Mesothelial cell of epicardium (in vitro differentiated cells): ENCODE data around the gene PRKD1. TPM values are rescaled to one million over a fixed set of nuclear protein-coding genes. Genes with fewer than 3 reads are reported as not detected.

Source experiments
- DNase-seq, 2 experiments: peaks; one replicate each; pipeline ENCODE4 v3.0.0; 2021; ENCODE audit warnings: low spot score in 2 of 2; ENCODE audit not compliant: unreplicated experiment in 2 of 2
- H3K27ac Mint-ChIP-seq: 2 replicates; pipeline ENCODE4 v1.8.0; 2021; ENCODE audit warnings: mixed read lengths
- H3K27me3 Mint-ChIP-seq: 2 replicates; pipeline ENCODE4 v1.8.0; 2021; ENCODE audit warnings: low read depth, mixed read lengths
- H3K36me3 Mint-ChIP-seq: 2 replicates; pipeline ENCODE4 v1.8.0; 2021; ENCODE audit warnings: mixed read lengths
- H3K4me1 Mint-ChIP-seq: 2 replicates; pipeline ENCODE4 v1.8.0; 2021; ENCODE audit warnings: mixed read lengths
- H3K4me3 Mint-ChIP-seq: 2 replicates; pipeline ENCODE4 v1.8.0; 2021; ENCODE audit warnings: mild to moderate bottlenecking, moderate library complexity, mixed read lengths
- H3K9me3 Mint-ChIP-seq: 2 replicates; pipeline ENCODE4 v1.8.0; 2021; ENCODE audit warnings: mixed read lengths
- CTCF ChIP-seq: fragments of 200-600 bp; sonication (generic); IDR thresholded peaks from one replicate; pipeline ENCODE4 v1.5.0; 2021; ENCODE audit warnings: antibody characterized with exemption; ENCODE audit not compliant: unreplicated experiment
- total RNA-seq: library from RNA; stranded (reverse); gene quantifications from 3 replicates; pipeline ENCODE4 v1.2.1, GENCODE V29; 2021

The PRKD1 gene
- total RNA-seq, 1 donor from 2014 or later: 27.3 TPM

DNA sequence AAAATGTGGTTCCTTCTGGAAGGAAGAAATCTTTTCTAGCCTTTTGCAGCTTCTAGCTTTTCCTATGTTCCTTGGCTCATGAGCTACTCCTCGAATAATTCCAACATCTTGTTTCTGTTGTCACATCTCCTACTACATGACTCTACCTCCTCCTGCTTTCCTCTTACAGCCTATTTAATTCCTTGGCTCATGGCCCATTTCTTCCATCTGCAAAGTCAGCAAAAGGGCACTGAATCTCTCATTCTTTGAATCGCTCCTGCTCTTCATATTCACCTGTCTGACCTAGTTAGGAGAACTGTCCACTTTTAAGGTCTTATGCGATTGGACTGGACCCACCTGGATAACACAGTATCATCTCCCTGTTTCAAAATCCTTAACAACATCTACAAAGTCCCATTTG lies 15.8 kb downstream of the PRKD1 start:
- Mint-ChIP-seq H3K27me3 (no peaks in the 10 kb centered on the region), H3K9me3 (no peaks in the 10 kb centered on the region), H3K4me3 (no peak overlapping the region), H3K36me3 (peaks cover 2% of the 10 kb centered on the region), H3K27ac (no peak overlapping the region), H3K4me1 (peaks cover 11% of the 10 kb centered on the region)
- no peak for DNase-seq
- TF ChIP-seq CTCF: no peak

- Mint-ChIP-seq H3K9me3 (no peaks in the 10 kb centered on the region), H3K4me3 (no peak overlapping the region), H3K36me3 (peaks cover 2% of the 10 kb centered on the region), H3K4me1 (peaks cover 18% of the 10 kb centered on the region), H3K27ac (no peak overlapping the region), H3K27me3 (no peaks in the 10 kb centered on the region)
- DNase-seq: no peak
- no peak for TF ChIP-seq CTCF
These were observed 18.7 kb downstream of the PRKD1 start for GRCh38 chr14:29908652-29909577.

DNA sequence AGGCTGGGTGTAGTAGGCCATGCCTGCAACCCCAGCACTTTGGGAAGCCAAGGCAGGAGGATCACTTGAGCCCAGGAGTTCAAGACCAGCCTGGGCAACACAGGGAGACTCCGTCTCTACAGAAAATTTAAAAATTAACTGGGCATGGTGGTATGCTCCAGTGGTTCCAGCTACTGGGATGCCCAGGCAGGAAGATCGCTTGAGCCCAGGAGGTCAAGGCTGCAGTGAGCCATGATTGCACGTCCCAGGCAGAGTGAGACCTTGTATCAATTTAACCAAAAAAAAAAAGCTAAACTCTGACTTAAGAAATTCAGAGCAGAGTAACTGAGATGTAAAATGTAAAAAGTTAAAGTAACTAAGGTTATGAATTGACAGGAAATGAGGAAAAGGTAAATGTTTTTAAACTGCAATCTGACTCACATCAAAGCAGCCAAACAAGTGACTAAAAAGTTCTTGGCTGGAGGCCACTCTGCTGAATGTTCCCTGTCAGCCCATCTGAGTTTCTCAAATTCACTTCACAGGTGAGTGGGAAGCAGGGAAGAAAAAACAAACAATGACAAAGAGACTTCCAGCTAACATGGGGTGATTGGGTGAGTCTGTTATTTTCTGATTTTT lies 21.3 kb downstream of the PRKD1 start:
- peaks cover 2% of the 10 kb centered on the region for H3K36me3 Mint-ChIP-seq
- no peak overlapping the region for H3K4me3 Mint-ChIP-seq
- peak overlapping the region; percentile 50 for H3K27ac Mint-ChIP-seq
- H3K4me1 Mint-ChIP-seq: peaks cover 12% of the 10 kb centered on the region
- H3K27me3 Mint-ChIP-seq: no peaks in the 10 kb centered on the region
- no peak for DNase-seq
- no peaks in the 10 kb centered on the region for H3K9me3 Mint-ChIP-seq
- TF ChIP-seq CTCF: no peak

DNA sequence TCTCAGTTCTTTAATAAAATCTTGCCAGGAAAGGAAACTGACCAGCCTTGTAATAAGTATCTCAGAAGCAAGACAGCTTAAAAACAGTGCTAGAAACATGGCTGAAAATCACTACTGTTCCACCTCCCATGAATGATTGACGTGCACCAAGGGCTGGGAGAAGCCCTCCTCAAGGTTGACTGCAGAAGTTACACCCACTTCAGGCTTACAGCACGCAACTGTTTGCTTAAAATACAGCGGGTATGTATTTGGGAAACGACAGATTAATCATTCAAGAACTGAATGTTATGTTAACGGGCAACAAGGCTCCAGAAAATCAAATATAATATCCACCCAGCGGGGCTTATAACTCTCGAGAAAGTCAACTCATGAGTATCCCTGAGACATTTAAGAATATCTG lies 22.1 kb downstream of the PRKD1 start:
- no peak overlapping the region for H3K4me3 Mint-ChIP-seq
- peaks cover 2% of the 10 kb centered on the region for H3K36me3 Mint-ChIP-seq
- H3K4me1 Mint-ChIP-seq: peaks cover 12% of the 10 kb centered on the region
- H3K9me3 Mint-ChIP-seq: peaks cover 4% of the 10 kb centered on the region
- H3K27ac Mint-ChIP-seq: no peak overlapping the region
- H3K27me3 Mint-ChIP-seq: no peaks in the 10 kb centered on the region
- no peak for TF ChIP-seq CTCF
- DNase-seq: no peak

DNA sequence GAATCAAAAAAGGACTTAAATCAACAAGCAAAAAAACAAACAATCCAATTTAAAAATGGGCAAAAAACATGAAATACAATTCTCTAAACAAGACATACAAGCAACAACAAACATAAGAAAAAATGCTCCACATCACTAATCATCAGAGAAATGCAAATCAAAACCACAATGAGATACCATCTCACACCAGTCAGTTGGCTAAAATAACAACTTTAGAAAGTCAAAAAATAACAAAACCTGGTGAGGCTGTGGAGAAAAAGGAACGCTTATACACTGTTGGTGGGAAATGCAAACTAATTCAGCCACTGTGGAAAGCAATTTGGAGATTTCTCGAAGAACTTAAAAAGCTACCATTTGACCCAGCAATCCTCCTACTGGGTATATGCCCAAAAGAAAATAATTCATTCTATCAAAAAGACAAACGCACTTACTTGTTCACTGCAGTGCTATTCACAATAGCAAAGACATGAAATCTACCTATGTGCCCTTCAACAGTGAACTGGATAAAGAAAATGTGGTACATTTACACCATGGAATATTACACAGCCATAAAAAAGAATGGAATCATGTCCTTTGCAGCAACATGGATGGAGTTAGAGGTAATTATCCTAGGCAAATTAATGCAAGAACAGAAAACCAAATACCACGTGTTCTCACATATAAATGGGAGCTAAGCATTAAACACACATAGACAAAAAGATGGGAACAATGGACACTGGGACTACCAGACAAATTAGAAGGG lies 26.9 kb downstream of the PRKD1 start:
- Mint-ChIP-seq H3K27me3 (no peaks in the 10 kb centered on the region), H3K27ac (no peak overlapping the region), H3K4me1 (peaks cover under 1% of the 10 kb centered on the region), H3K36me3 (no peaks in the 10 kb centered on the region), H3K9me3 (peaks cover 4% of the 10 kb centered on the region), H3K4me3 (no peak overlapping the region)
- no peak for TF ChIP-seq CTCF
- no peak for DNase-seq
